Fibroblast of upper back skin (primary cell): ENCODE results near the gene CLSTN2.

ENCODE experiments used
- DNase-seq: peaks from one replicate; pipeline ENCODE4 v3.0.0-alpha.2; 2013

The CLSTN2 gene

DNA sequence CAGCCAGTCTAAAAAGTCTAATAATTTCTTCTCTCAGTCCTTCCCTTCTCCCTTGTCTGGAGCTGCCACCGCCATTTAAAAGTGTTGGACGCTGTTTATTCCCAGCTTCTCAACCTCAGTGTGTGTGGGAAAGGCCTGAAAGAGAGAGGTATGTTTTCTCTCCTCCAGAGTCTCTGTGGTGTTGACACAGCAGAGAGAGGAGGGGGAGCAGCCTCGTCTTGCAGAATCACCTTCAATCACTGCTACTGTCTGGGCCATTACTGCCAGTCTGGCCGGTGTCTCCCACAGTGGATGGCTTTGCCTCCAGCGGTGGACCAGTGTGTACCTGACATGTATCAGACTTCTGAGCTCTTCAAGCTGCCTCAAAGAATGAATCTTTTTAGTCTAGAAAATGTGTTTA is 641.5 kb downstream of the CLSTN2 start:
- DNase-seq = no peak

- DNase-seq = no peak
Observed at GRCh38 chr3:140577911-140578310, 642.9 kb downstream of the CLSTN2 start.

- DNase-seq = no peak
Observed at GRCh38 chr3:140579260-140579659, 644.3 kb downstream of the CLSTN2 start.

- DNase-seq = peak; percentile 3
Observed at GRCh38 chr3:140580746-140581145, 645.8 kb downstream of the CLSTN2 start.

GRCh38 chr3:140584549-140584948 is 649.6 kb downstream of the CLSTN2 start:
- DNase-seq = no peak

DNA sequence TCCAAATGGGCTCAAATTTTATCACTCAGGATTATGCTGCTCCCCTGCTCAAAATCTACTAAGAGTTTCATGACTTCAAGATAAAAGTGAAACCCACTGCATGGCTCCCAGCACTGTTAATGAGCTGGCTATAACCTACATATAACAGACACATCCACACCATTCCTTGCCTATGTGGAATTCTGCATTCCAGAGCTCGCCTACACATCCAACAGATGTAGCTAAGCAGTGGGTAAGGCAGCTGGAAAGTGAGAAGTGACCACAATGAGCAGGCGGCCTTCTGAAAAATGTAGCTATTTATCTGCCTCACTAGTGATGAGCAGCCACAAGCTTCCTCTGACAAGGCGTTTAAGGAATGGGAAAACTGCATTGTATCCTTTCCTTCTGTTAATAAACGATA is 650.8 kb downstream of the CLSTN2 start:
- DNase-seq = peak; percentile 65

DNA sequence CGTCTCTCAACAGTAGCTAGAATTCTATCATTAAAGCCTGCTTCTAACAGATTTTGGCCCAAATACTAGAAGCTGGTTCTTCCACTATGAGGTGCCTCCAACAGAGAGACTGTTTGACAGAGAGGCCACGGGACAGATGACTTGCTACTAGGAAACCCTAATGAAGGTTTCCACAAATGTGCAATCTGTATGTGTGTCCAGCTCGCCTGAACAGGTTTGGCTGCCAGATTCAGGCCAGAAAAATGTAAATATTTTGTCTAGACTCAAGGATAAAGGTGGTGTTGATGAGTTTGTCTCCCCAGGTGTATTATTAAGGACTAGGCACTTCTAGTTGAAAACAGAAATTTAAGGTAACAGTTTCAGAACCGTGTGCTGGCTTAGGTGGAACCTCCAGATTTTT is 651.3 kb downstream of the CLSTN2 start:
- DNase-seq = no peak

GRCh38 chr3:140588558-140588957 is 653.6 kb downstream of the CLSTN2 start:
- no peak for DNase-seq

- no peak for DNase-seq
Observed at GRCh38 chr3:140593766-140594165, 658.8 kb downstream of the CLSTN2 start.

DNA sequence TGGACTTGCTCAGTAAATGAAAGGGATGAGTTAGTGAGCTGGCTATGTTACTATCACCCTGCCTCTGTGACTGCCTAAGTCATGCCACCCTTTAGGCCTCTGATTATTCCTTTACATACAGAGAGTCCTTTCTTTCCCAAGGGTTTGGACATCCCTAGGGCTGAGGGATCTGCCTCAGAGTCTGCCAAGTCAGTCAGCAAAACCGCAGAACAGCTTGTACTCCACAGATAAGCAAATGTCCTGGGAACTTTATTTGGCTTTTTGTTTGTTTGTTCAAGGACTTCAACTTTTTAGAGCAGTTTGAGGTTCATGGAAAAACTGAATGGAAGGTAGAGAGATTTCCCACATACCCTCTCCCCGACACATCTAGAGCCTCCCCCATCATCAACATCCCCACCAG is 660.3 kb downstream of the CLSTN2 start:
- no peak for DNase-seq

DNA sequence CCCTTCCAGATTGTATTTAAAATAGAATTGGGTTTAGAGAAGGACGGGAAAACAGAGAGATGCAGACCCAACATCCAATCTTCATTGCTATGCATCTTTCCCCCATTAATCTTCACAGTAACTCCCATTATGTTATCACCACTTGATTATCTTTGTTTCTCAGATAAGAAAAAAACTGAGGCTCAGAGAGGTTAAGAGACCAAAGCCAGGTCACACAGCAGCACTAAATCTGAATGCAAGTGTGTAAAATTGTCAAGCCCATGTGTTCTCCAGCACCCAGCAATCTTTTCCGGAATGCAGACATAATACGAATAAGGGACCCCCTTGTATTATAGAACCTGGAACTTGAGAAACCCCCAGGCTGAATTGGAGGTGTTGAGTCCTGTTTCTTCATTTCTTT is 662.4 kb downstream of the CLSTN2 start:
- no peak for DNase-seq

DNA sequence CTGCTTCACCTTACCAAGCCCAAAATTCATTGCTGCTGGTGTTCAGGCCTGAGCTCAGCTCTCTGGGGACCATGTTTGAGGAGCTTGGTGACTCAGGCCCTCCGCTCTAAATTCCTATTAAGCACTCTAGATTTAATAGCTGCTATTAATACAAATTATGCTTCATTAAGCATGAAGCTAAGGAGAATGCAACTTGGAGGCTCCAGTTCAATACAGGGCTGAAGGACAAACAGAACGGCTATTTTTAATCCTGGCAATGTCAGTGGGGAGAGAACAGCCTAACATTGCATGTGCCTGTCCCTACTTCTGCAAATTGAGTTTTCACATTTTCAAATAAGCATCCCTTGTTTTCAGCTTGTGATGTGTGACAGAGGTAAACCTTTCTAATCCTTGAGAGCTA is 662.8 kb downstream of the CLSTN2 start:
- DNase-seq = no peak

GRCh38 chr3:140599009-140599408 is 664.0 kb downstream of the CLSTN2 start:
- DNase-seq = no peak

DNA sequence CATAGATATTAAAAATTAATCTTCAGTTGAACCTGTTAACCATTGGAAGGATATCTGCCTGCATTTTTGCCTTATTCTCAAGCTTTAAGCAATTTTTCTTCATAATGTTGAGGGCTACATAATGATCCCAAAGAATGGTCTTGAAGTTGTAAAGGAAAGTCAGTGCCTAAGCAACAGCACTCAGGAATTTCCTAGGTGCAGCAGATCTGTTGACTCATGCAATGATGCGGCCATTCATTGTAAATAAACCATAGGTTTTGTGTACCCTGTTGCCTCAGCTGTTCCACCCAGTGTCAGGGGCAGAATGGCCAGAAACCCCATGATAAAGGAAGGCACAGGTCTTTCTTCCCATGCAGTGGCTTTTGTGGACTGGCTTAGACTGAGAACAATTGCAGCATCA is 664.5 kb downstream of the CLSTN2 start:
- DNase-seq = no peak

DNA sequence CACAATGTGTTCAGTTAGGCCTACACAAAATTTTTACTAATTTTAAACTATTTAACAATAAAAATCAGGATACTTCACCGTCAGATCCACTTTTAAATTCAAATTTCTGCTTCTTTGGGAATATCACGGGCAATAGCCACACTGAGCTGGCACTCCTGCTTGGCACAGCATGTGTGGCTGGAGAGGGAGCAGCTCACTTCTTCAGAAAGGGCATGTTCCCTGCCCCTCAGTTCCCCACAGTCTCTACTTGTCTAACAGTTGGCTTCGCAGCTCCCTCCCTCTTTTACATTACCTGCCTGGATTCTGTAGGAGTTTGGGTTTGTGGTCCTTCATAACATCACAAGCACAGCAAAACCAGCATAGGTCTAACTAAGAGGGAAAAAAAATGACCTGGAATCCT is 666.9 kb downstream of the CLSTN2 start:
- DNase-seq = no peak

DNA sequence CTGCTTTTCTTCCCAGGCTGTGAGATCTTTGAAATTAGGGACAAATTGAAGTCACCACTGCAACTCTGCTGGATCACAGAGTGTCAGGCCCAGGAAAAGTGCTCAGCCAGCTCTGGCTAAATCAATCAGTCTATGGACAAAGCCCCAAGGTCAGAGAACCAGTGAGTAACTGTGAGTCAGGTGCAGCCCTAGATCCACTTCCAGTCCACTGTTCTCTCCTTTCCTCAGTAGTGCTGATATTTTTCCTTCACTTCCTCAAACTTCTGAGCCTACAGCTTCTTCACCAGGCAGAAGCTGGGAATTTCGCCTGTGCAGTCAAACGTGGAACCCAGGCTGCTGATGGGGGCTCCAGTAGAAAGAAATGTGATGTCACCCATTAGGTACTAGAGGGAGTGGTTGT is 667.8 kb downstream of the CLSTN2 start:
- no peak for DNase-seq

GRCh38 chr3:140603766-140604165 is 668.8 kb downstream of the CLSTN2 start:
- DNase-seq = no peak

DNA sequence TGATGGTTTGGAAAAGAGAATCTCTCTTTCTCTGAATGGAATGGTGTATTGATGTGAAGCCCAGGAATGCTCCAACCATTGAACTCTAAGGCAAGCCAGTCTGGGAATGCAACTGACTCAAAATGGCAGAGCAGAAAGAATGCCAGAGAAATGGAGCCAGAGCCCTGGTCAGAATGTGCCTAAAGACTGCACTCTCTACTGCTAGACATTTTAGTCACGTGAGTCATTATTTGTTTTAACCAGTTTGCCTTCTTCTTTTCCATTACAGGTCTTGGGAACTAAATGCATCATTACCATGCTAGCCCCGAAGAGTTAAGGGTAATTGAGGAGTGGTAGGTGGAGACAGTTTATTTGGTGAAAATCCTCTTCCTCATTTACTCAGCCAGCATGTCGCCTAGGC is 675.6 kb downstream of the CLSTN2 start:
- peak; percentile 11 for DNase-seq

GRCh38 chr3:140614001-140614400 is 679.0 kb downstream of the CLSTN2 start:
- DNase-seq = no peak

- DNase-seq = no peak
Observed at GRCh38 chr3:140617135-140617534, 682.1 kb downstream of the CLSTN2 start.

DNA sequence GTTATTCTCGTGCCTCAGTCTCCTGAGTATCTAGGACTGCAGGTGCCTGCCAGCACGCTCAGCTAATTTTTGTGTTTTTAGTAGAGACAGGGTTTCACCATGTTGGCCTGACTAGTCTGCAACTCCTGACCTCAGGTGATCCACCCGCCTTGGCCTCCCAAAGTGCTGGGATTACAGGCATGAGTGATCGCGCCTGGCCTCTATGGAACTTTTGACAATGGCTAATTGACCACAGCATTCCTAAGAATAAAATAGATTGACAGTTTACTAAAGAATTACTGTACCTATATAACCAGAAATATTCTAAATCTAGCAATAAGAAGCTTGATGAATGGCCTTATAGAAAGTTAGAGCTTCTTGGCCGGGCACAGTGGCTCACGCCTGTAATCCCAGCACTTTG is 691.9 kb downstream of the CLSTN2 start:
- no peak for DNase-seq
